Coronary artery (tissue), 2 donors: ENCODE measurements around the gene NEXN.

ENCODE experiments used
- DNase-seq: peaks from one replicate; pipeline ENCODE4 v3.0.0-alpha.2; 2017; ENCODE audit warnings: low spot score
- H3K27ac ChIP-seq, 2 donors: fragments of 200-600 bp; sonication (generic); one replicate each; pipeline ENCODE4 v1.5.1; 2016 to 2019
- H3K4me3 ChIP-seq: fragments of 200-600 bp; sonication (generic); 2 replicates; pipeline ENCODE4 v1.5.1; 2016; ENCODE audit warnings: mild to moderate bottlenecking, moderate library complexity
- CTCF ChIP-seq: fragments of 200-600 bp; sonication (generic); IDR thresholded peaks from one replicate; pipeline ENCODE4 v1.5.1; 2019; ENCODE audit warnings: antibody characterized with exemption

NEXN gene

DNA sequence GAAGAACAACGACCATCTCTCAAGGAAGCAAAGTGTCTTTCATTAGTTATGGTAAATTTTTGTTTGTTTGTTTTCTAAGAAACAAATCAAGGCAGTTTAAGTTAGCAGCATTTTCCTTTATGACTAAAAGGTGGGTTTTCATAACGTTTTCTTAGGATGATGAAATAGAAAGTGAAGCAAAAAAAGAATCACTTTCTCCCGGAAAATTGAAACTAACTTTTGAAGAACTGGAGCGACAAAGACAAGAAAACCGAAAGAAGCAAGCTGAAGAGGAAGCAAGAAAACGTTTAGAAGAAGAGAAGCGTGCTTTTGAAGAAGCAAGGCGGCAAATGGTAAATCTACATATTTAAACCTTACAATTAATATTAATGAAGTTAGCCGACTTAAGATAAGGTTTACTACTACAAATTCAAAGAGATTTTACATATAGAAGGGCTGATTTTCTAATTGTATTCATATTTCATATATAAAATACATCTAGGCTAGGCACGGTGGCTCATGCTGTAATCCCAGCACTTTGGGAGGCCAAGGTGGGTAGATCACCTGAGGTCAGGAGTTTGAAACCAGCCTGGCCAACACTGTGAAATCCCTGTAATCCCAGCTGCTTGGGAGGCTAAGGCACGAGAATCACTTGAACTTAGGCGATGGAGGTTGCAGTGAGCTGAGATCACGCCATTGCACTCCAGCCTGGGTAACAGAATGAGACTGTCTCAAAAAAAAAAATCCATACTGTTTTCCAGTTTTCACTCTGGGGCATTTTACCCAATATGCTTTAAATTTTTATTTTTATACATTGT, 38.3 kb downstream of the NEXN start:
- no peak overlapping the region for H3K4me3 ChIP-seq
- H3K27ac ChIP-seq: no peak overlapping the region
- no peak for DNase-seq

DNA sequence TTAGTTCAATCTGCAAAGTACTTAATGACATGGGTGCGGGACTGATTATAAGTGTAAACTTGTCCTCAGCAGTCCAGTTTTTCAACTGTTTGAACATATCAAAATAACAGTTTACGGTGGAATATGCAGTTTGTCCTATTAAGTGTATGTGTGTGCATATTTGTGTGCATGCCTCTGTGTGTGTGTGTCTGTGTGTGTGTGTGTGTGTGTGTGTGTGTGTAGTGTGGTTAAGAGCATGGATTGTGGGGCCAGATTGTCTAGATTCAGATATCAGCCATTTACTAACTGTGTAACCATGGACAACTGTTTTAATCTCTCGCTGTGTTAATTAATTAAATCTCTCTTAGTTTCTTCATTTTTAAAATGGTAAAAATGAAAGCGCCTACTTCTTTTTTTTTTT, 39.0 kb downstream of the NEXN start:
- no peak for DNase-seq
- no peak overlapping the region for H3K27ac ChIP-seq
- H3K4me3 ChIP-seq: no peak overlapping the region
- TF ChIP-seq CTCF: no peak

More for the DNA sequence above, 38.3 kb downstream of the NEXN start:
- TF ChIP-seq CTCF: no peak

DNA sequence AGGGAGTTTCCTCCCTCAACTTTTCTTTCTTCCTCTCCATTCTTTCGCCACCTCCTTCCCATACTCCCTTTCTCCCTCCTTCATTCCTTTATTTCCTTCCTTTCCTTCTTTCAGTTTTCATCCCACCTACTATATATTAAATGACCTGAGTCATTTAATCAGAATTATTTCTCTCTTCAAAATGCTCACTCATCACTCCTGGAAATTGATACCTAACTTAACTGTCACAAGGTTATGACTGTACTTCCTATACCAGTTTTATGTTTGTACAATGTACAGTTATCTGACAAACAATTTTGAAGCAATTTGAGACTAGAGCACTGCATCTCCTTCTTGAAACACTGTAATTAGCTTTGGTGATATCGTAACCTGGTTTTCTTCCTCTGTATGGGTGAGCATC, 41.4 kb downstream of the NEXN start:
- no peak overlapping the region for H3K4me3 ChIP-seq
- no peak for TF ChIP-seq CTCF
- DNase-seq: no peak
- no peak overlapping the region for H3K27ac ChIP-seq

DNA sequence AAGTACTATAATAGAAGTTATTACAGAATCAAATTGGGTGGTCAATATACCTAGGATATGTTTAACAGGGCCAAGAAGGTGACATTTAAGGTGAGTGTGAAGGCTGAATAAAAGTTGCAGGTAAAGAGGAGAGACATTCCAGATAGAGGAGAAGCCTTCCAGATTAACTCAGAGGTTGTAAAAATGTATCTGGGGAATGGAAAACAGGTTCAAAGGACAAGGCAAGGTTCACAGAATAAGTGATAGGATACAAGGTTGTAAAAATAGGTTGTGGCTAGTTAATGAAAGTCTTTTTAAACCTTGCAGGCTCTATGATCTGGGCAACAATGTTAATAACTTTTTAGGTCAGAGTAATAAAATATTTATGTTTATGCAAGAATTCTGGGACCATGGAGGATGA, 50.2 kb downstream of the NEXN start:
- no peak for TF ChIP-seq CTCF
- DNase-seq: no peak
- Histone ChIP-seq H3K27ac (no peak overlapping the region), H3K4me3 (no peak overlapping the region)

DNA sequence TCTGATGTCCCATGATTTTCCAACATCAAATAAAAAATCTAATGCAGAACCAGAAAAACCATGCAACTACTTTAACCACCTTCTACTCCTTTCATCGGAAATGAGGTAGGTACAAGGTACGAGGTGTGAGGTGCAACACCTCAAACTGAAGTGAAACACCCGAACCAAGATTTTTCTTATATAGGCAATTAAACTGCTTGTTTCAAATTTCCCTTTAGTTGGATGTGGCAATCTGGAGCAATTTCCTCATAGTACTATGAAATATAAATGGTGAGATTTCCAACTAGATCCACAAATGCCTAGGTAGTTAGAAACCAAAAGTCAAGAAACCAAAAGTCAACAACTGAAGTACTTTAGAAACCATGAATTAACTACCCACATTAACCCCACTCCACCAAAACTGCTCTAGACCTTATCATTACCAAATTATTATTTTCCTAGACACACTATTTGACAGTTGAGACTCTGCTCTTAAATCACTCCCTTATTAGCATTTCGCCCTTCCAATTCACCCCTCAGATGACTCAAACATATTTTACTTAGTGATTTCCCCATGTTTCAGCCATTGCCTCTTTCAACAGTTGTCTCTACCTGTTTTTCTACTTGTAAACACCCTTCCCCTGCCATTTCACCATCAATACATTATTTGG, 52.6 kb downstream of the NEXN start:
- DNase-seq: no peak
- no peak overlapping the region for H3K27ac ChIP-seq
- no peak overlapping the region for H3K4me3 ChIP-seq
- TF ChIP-seq CTCF: no peak

GRCh38 chr1:77942400-77943140, 54.1 kb downstream of the NEXN start:
- Histone ChIP-seq H3K4me3 (no peak overlapping the region), H3K27ac (no peak overlapping the region)
- no peak for TF ChIP-seq CTCF

More at GRCh38 chr1:77942400-77943140, 54.1 kb downstream of the NEXN start:
- DNase-seq: no peak
